ENCODE data around the gene ABLIM3. TPM values are rescaled to one million over a fixed set of nuclear protein-coding genes. Genes with fewer than 3 reads are reported as not detected.

Gene ABLIM3
- total and polyA plus RNA-seq, 8 donors = 1.3 to 8.1 (median 2.5) TPM

- no peak overlapping the region for H3K4me3 ChIP-seq
Observed at GRCh38 chr5:149282027-149282965, 141.0 kb downstream of the ABLIM3 start.

GRCh38 chr5:149282966-149283332 lies 141.7 kb downstream of the ABLIM3 start:
- Histone ChIP-seq H3K4me1 (no peaks in the 10 kb centered on the region), H3K4me3 (no peak overlapping the region), H3K9me3 (no peaks in the 10 kb centered on the region), H3K36me3 (no peaks in the 10 kb centered on the region), H3K27ac (no peak overlapping the region), H3K27me3 (no peaks in the 10 kb centered on the region)
- TF ChIP-seq, protein P1, sequence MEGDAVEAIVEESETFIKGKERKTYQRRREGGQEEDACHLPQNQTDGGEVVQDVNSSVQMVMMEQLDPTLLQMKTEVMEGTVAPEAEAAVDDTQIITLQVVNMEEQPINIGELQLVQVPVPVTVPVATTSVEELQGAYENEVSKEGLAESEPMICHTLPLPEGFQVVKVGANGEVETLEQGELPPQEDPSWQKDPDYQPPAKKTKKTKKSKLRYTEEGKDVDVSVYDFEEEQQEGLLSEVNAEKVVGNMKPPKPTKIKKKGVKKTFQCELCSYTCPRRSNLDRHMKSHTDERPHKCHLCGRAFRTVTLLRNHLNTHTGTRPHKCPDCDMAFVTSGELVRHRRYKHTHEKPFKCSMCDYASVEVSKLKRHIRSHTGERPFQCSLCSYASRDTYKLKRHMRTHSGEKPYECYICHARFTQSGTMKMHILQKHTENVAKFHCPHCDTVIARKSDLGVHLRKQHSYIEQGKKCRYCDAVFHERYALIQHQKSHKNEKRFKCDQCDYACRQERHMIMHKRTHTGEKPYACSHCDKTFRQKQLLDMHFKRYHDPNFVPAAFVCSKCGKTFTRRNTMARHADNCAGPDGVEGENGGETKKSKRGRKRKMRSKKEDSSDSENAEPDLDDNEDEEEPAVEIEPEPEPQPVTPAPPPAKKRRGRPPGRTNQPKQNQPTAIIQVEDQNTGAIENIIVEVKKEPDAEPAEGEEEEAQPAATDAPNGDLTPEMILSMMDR (IDR thresholded peaks at IDR 0.05) = no peak
- ATAC-seq (no peak), FAIRE-seq (no peak), DNase-seq (no peak)
- 67 to 68% methylated on average over 5 of the region's 5 CpGs for WGBS, 2 donors
- intact Hi-C loops (cut with DNase I) = no loop called here

More at GRCh38 chr5:149282027-149282965, 141.0 kb downstream of the ABLIM3 start:
- H3K36me3 ChIP-seq = no peaks in the 10 kb centered on the region
- intact Hi-C loops (cut with DNase I) = no loop called here
- no peak for FAIRE-seq
- TF ChIP-seq, protein P1 (IDR thresholded peaks at IDR 0.05) = no peak
- no peak for DNase-seq
- no peak for ATAC-seq
- no peaks in the 10 kb centered on the region for H3K4me1 ChIP-seq
- no peak overlapping the region for H3K27ac ChIP-seq
- H3K9me3 ChIP-seq = no peaks in the 10 kb centered on the region
- H3K27me3 ChIP-seq = no peaks in the 10 kb centered on the region
- WGBS, 2 donors = 76 to 86% methylated on average over 12 of the region's 12 CpGs

DNA sequence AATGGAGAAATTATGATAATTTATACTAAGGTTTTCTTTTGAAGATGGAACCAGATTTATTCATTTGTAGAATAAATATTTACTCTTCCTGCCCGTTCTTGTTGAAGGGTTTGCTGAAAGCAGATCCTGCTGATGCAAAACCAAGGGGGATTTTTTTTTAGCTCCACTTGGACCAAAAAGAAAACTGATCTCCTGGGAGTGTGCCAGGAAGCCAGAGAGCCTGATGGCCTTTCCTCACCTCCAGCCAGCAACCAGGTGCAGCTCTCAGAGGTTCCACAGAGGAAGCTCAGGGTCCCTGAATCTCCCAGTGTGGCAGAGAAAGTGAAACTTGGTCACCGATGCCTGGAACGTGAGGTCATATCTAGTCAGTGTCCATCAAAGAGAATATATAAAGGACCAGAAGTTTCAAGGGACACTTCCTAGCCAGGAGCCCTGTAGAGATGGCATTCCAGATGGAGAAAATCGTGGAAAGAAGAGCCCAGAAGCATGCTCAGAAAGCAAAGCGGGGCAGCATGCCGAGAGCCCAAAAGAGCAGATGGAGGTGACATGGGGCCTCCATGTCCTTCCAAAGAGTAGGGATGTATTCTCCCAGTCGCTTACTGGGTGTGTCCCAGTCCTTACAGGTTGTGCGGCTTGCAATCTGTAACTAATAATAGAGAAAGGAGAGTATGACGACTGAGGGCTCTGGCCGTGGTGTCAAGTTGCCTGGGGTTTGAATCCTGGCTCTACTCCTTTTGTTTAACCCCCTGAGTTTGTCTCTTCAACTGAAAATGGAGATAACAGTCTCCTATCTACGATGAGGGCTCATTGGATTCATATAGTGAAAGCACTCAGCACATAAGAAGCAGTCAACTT lies 142.6 kb downstream of the ABLIM3 start:
- DNase-seq (no peak), FAIRE-seq (no peak), ATAC-seq (no peak)
- Histone ChIP-seq H3K36me3 (no peaks in the 10 kb centered on the region), H3K4me1 (no peaks in the 10 kb centered on the region), H3K4me3 (no peak overlapping the region), H3K27ac (no peak overlapping the region), H3K9me3 (no peaks in the 10 kb centered on the region), H3K27me3 (no peaks in the 10 kb centered on the region)
- WGBS, 2 donors = 63 to 66% methylated on average over 11 of the region's 11 CpGs
- intact Hi-C loops (cut with DNase I) = no loop called here
- TF ChIP-seq, protein P1 (IDR thresholded peaks at IDR 0.05) = no peak

DNA sequence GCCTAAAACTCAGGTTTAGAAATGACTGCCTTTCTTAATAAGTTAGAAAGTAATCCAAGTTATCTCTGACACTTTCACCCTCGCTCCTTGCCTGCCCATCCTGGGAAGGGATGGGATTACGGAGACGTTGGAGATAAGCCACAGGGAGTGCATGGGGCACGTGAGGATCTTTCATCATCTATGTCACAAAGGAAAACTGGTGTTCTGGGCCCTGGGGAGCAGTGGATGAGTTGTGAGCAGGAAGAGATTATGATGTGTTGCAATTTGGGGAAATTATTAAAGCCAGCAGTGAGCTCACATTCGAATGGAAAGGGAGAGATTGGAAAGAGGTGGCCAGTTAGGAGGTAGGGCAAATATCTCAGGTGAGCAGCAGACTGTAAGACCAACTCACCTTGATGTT lies 143.2 kb downstream of the ABLIM3 start:
- TF ChIP-seq, protein P1 (IDR thresholded peaks at IDR 0.05) = no peak
- H3K27me3 ChIP-seq = no peaks in the 10 kb centered on the region
- no peaks in the 10 kb centered on the region for H3K36me3 ChIP-seq
- no peak overlapping the region for H3K4me3 ChIP-seq
- H3K4me1 ChIP-seq = no peaks in the 10 kb centered on the region
- DNase-seq (no peak), FAIRE-seq (no peak), ATAC-seq (peak in 2 of 4 donors; percentile 32 to 51)
- 51 to 58% methylated on average over 5 of the region's 5 CpGs for WGBS, 2 donors
- no peaks in the 10 kb centered on the region for H3K9me3 ChIP-seq
- intact Hi-C loops (cut with DNase I) = no loop called here
- H3K27ac ChIP-seq = no peak overlapping the region
